Stimulated activated CD8-positive, alpha-beta memory T cell treated with anti-CD3 and anti-CD28 coated beads, Interleukin-2, amount 100 ng/mL, for 48 hours (primary cell): ENCODE measurements around the gene COMT.

Experiments used
- DNase-seq, 2 donors: peaks; one replicate each; pipeline ENCODE4 v3.0.0-alpha.2; 2020; ENCODE audit warnings: low read depth in 2 of 2

The COMT gene

DNA sequence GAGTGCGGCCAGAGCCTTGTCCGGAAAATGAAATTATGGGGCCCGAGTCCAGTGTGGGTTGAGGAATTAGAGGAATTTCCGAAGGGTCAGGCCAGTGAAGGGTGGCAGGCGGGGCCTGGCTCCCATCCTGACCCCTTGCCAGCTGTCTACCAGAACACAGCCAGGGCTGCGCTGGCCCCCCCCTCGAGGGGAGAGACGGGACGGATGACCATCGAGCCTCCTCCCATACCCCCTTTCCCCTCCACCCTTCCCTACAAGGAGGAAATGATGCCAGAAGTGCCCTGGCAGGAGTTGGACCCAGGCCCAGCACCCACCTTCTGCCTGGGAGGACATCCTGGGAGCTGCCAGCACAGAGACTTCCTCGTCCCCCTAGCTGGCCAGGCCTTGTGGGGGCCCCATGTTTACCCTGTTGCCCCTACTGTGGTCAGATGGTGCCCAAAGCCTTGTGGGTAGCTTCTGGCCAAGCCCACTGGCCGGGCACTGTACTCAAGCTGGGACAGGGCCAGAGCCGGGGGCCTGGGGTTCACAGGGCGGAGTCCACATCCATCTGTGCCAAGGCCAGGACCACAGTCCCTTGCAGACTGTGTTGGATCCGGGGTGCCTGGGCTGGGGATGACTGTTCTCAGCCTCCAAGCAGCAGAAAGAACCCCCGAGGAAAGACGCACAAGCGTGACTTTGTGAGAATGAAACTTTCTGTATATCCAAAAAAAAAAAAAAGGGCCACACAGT is 54.2 kb downstream of the COMT start:
- no peak for DNase-seq

DNA sequence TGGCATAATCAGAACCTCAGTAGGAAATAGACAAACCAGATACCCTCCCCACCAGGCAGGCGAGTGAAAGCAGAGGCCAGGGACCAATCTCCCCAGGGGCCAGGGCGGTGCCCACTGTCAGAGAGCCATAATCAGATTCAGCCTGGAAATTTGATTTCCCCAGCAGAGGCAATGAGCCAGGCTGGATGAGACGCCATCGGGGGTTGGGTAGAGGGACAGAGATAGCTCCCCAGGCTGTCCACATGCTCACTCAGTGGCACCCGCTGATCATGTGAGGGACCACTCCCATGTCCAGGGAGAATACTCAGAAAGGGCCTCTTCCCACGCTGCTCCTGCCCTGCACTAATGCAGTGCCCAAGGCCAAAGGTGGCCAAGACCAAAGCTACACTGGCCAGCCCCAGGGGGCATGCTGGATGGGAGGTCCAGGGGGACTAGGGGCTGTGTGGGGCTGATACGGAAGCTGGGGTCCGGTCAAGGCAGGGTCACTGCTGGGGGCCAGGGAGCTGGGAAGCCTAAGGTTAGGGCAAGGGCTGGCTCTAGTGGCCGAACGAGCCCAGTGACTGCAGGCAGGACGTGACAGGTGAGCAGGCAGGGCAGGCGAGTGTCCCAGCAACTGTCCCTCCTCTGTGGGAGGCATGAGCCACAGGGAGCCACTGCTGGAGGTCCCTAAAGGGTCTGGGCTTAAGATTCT is 55.3 kb downstream of the COMT start:
- no peak for DNase-seq

DNA sequence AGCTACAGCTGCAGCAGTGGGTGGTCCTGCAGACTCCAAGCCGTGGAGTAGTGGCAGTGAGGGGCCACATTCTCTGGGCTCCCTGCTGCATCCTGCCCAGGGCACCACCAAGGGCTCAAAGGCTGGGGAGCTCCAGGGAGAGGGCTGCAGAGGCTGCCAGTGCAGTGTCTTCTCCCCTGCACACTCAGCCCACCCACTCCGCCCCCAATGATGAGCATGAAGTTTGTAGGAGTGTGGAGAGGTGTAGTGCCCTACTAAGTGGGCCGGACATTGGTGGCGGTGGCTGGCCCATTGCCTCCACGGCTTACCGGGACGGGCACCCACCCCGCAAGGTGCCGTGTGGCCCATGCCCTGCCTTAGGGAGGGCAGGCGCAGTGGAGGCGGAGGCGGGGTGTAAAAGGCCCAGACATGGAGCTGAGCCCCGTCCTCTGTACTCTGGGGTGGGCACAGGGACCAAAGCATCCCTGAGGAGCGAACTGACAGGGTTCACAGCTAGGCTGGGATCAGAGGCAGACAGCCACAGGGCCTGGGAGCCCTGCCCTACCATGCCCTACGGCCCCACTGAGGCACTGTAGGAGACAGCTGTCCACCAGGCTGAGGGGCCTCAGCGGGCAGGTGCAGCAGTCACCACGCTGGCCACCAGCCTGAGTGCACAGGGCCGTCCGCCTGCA is 56.1 kb downstream of the COMT start:
- DNase-seq = no peak

DNA sequence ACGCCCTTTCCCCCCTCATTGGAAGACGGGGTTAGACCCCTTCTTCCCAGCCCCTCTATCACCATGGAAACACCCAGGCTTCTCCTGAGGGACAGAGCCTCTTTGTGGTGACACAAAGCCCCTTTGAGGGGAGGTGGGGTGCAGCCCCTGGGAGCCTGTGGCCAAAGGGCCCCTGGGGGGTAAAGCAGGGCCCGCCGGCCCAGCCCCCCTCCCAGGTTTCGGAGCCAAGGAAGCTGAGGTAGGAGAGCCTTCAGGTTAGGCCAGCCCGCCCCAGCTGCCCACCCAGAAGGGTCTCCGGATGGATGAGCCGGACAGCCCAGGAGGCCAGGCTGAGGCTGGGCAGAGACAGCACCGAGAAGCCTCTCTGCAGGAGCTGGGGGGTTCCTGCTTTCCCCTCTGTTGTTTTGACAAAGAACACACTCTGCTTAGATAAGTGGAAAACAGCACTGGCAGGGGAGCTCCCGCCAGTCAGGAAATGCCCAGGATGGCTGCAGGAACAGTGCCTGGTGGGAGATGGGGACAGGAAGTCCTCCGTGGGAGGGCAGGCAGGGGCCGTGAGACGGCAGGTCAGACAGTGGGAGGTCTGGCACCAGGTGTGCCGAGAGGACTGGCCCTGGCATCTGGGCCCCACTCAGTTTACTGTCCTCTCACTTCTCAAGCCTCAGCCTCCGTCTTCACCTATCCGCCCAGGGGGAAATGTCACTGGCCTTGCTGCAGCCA is 56.8 kb downstream of the COMT start:
- DNase-seq = no peak

DNA sequence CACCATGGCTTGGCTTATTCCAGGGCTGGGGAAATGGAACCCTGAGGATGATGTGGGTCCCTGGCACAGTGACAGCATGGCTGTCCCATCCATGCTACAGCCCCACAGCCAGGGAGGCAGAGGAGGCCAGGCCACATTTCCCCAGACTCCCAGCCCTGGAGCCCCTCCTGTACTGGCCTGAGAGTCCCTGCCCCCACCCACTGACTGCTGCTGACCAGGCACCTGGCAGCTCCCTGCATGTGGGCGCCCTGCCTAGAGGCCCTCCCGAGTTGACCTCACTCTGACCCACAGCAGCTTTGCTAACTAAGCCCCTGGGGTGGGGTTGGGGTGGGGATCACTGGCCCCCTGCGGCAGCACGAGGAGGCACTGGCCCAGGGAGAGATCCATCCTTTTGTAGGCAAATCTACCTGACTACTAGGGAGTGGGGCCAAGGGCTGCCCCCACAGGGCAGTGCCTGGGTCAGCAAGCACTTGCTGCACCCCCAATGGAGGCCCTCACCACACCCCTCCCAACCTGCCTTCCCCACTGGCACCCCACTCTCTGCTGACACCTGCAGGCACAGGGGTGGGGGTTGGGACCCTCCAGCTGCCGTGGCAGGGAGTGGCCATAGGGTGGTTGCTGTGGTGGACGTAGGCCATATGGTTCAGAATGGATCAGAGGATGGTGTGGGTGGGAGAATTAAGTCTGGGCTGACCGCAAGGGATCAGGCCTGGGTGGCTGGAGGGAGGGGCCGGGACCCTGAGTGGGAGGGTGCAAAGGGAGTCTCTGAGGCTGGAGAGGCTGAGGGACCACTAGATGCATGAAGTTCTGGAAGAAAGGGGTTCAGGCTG is 57.6 kb downstream of the COMT start:
- DNase-seq = no peak

DNA sequence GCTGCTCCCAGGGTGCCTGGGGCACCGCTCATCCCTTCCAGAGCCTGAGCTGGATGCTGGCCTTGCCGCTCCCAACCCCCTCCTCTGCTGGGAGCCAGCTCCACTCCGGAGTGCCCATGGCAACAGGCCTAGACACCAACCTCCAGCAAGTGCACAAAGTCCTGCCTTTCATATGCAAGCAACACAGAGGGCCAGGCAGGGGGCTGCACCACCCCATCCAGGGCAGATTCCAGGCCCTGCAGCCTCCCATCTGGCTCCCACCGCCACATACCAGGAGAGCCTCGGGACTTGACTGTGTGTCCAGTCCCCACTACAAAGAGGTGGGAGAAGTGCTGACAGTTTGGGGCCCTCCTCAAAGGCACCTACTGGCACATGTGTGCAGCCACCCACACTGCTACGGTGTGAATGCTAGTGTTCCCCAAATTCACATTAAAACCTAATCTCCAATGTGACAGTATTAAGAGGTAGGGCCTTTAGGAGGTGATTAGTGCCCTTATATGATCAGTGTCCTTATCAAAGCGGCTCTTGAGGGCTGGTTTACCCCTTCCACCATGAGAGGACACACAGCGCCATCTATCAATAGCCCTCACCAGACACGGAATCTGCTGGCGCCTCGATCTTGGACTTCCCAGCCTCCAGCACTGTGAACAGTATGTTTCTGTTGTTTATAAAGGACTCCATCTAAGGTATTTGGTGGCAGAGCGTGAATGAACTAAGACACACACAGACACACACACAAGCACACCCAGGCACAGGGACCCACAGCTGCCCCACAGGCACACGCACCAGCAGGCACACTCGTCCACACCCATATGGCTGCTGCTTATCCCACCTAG is 58.9 kb downstream of the COMT start:
- DNase-seq = no peak

DNA sequence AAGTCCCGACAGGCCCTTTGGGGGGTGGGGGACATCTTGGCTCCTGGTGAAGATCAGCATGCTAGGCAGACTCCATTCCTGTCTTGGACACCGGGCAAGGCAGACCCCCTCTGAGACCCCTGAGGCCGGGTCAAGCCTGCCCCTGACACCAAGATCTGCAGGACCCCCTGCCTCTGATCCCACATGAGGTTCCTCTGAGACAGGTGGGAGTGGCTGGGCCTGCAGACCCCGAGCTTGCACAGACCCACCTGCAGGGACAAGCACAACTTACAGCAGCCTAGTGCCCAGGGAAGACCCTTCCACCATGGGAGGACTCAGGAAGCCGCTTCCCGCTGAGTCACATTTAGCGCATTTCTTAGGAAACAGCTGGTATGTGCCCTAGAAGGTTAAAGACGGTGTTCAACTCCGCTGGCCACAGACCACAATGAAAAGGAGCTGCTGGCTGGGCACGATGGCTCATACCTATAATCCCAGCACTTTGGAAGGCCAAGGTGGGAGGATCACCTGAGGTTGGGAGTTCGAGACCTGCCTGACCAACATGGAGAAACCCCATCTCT is 59.6 kb downstream of the COMT start:
- DNase-seq = no peak

DNA sequence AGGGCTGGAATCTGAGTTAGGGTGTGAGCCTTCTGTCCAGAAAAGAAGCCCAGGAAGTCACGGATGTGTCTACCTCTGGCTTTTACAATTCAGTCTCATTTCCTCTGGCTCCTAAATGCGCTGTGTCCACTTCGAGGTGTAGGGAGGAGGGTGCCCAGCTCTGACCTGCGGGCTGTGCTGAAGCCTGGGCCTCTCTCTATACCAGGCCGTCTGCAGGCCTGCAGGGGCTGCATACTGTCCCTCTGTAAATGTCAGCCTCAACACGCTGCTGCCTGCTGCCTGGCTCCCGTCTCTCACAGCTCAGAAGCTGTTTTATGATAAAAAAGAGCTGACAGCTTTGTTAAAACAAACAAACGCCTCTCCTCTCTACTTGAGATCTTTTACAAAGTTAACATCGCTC is 60.6 kb downstream of the COMT start:
- DNase-seq = no peak

DNA sequence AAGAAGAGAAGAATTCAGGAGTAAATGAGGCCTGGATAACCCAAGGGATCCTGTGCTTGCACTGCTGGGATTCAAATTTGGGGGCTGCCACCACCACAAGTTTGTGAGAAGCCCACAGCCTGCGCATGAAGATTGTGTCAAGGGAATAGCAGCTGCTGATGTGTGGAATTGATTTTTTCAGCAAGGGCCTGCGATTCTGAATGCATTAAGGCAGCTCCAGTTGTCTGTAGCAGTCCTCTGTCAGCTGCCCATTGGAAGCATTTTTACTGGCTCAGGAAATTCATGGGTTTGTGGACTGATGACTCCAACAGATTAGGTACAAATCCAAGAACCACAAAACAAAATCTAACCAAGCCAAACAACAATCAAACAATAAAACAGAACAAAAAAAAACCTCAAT is 61.1 kb downstream of the COMT start:
- DNase-seq = no peak

DNA sequence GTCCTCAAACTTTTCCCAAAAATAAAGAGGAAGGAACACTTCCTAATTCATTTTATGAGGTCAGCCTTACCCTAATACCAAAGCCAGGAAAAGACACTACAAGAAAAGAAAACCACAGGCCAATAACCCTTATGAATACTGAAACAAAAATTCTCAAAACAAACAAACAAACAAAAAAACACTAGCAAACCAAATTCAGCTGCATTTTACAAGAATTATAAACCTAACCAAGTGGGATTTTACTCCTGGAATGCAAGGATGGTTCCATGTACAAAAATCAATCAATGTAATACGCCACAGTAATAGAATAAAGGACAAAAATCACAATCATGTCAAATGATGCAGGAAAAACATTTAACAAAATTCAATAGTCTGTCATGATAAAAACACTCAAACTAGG is 61.7 kb downstream of the COMT start:
- DNase-seq = no peak

DNA sequence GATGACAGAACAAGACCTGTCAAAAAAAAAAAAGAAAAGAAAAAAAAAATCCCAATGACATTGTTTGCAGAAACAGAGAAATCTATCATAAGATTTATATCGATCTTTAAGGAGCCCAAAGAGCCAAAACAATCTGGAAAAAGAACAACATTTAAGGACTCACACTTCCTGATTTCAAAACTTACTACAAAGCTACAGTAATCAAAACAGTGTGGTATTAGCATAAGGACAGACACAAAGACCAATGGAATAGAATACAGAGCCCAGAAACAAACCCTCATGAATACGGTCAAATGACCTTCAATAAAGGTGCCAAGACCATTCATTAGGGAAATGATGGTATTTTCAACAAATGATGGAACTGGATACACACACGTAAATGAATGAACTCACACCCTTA is 62.9 kb downstream of the COMT start:
- no peak for DNase-seq

DNA sequence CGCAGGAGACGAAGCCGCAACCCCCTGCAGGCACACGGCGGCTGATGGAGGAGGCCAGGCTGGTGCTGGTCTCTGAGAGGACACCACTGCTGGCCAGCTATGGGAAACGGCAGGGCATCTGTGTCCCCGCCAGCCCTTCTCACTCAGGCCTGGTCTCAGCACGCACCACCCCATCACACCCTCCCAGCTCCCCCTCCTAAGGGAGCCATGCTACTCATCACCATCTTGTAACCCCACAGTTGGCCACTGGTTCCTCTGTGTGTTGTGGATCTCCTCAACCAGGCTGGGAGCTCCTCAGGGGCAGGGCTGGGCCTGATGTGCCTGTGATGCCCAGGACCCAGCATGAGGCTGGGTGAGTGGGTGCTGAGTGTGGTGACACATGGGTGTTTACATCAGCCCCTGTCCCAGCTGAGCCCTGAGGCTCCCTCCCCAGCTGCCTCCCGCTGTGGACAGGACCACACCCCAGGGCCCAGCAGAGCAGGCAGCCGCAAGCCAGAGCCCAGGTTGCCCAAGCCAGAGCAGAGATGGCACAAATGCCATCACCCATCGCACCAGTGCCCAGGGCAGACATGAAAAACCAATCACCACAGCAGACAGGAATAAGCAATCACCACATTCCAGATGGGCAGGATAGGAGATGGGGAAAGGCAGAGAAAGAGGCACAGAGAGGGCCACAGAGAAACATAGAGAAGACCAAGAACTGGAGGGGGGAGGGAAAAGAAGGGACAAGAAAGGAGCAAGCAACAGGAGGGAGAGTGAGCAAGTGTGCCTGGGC is 66.8 kb downstream of the COMT start:
- no peak for DNase-seq

DNA sequence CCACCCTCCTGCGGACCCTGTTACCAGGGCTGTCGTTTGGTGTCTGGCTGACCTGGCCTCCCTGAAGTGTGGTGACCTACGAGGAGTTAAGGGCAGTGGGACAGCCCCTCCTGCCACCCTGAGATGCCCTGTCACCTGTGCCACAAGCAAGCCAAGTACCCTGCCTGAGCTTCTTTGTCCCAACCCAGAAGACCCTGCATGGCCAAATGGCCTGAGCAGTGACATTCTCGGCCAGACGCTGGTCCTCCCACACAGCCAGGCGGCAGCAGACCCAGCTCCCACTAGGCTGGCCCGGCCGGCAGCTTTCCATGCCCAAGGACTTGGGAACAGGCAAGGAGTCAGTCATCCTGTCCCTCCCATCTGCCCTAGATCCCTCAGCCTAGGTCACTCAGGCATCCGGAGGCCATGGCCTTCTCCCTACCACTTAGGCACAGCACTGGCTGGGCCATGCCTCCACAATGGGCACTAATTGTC is 67.5 kb downstream of the COMT start:
- no peak for DNase-seq

DNA sequence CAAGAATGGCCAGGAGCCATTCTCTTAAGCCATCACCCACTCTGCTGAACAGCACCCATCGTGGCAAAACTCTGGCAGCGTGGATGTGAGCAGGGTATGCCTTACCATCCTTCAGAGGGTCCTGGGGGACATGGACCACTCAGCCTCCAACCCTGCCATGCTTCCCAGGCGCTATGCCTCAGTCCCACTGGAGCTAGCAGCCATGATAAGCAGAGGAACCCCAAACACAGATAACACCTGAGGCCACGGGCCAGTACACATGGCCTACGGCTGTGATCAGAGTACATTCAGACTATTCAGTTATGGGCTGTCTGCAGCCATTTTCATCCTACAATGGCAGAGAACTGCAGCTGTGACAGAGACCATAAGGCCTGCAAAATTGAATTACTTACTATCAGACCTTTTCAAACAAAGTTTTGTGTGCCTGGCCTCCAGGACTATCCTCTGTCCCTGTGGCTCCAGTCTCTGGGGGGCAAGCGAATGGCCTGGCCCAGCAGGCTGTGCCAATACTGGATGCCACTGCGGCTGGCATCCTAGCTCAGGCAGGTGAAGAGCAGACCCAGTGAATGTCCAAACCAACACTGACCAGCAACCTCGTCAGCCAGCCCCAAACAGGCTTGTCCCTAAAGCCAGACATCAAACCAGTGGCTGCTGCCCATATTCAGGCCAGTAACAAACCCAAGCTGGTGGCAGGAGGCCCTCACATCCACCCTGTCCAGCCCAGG is 68.2 kb downstream of the COMT start:
- no peak for DNase-seq

DNA sequence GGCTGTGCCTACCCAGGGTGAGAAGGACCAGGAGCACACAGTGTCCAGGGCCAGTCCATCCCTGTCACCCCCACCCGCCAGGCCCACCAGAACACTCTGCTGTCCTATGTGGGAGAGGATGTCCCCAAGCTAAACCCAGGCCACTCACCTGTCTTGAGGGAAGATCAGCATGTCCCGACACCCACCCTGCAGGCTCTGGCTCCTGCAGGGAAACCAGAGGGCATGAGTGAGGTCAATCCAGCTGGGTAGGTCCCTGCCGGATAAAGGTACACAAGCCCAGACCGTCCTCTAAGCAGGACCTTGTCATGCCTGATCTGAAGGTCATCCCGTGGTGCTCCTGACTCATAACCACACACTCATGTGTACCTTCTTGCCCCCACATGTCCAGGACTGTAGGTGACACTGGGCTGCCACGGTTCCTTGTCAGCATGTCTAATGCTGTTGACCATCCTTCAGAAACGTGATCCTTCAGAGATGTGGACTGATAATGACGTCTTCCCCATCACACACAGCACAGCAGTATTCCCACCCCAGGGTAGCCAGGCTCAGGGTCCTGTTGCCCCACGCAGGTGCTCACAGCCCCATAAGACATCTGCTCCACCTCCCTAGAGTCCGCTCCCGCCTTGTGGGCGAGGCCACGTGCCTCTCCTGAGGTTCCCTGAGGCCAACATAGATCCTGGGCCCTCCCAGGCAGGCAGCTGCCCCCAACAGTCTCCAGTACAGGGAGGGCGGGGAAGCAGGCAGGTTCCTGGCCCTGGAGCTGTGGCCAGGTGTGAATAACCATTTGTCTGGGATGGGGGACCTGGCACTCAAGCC is 68.9 kb downstream of the COMT start:
- no peak for DNase-seq

DNA sequence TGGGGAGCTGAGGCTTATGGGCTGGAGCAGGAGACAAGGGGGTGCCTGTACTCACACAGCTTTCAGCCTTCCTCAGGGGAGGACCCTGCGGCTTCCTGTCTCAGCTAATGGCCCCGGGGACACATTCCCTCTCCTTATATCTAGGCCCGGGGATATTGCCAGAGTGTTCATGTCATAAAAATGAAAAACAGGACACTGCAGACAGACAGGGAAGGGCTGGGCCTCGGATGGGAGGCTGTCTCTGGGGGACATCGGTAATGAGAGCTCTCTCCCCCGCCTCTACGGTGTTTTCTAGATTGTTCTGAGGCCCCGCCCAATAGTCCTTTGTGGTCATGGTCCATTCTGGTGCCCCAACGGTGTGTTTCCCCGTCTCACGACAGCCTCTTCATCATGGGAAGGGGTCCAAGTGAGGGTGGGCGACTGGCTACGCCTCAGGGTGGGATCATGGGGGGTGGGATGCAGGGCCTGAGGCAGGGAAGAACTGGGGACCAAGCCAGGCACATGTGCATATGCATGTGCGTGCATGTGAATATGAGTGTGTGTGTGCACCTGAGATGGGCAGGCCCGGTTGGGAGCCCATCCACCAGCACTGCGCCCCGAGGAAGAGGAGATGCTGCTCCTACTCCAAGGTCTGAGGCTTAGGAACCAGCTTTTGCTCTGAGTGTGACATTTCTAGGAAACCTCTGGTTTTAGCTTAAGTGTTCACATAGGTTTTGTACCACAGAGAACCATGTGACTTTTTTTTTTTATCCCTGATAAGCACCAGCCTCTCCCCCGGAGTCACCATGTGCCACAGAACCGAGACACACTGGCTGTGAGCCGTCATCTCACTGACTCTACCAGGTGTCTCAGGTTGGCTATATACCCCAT is 69.8 kb downstream of the COMT start:
- no peak for DNase-seq
